MM.1S (cell line): ENCODE measurements around the gene FSTL1.

ENCODE experiments used
- DNase-seq: peaks from one replicate; pipeline ENCODE4 v3.0.0-alpha.2; 2015
- H2AFZ ChIP-seq: fragments of 300-600 bp; sonication (generic); 2 replicates; pipeline ENCODE4 v1.6.0; 2016; ENCODE audit warnings: antibody characterized with exemption, low read length
- H3F3A ChIP-seq: fragments of 300-600 bp; sonication (generic); 2 replicates; pipeline ENCODE4 v1.6.1; 2016; ENCODE audit warnings: mild to moderate bottlenecking, antibody characterized with exemption, low read length, moderate library complexity, mixed read lengths; ENCODE audit not compliant: insufficient read depth
- H3K27ac ChIP-seq: fragments of 300-600 bp; sonication (generic); 2 replicates; pipeline ENCODE4 v1.5.1; 2016; ENCODE audit warnings: mild to moderate bottlenecking, low read length
- H3K27me3 ChIP-seq: fragments of 300-600 bp; sonication (generic); replicated peaks from 2 replicates; pipeline ENCODE4 v1.6.0; 2016; ENCODE audit warnings: low read length; ENCODE audit not compliant: insufficient read depth
- H3K36me3 ChIP-seq: fragments of 300-600 bp; sonication (generic); replicated peaks from 2 replicates; pipeline ENCODE4 v1.6.1; 2016; ENCODE audit warnings: mild to moderate bottlenecking, low read length, mixed read lengths; ENCODE audit not compliant: insufficient read depth
- H3K4me1 ChIP-seq: fragments of 300-600 bp; sonication (generic); 2 replicates; pipeline ENCODE4 v1.6.1; 2016; ENCODE audit warnings: low read length, mixed read lengths
- H3K4me2 ChIP-seq: fragments of 300-600 bp; sonication (generic); 2 replicates; pipeline ENCODE4 v1.6.0; 2016; ENCODE audit warnings: low read depth, low read length
- H3K4me3 ChIP-seq: fragments of 300-600 bp; sonication (generic); 2 replicates; pipeline ENCODE4 v1.5.1; 2016; ENCODE audit warnings: low read length, mixed read lengths
- H3K79me2 ChIP-seq: fragments of 300-600 bp; sonication (generic); 2 replicates; pipeline ENCODE4 v1.6.1; 2016; ENCODE audit warnings: mixed run types, low read length, mixed read lengths
- H3K9ac ChIP-seq: fragments of 300-600 bp; sonication (generic); 2 replicates; pipeline ENCODE4 v1.6.1; 2016; ENCODE audit warnings: low read length, mixed read lengths
- H3K9me2 ChIP-seq: fragments of 300-600 bp; sonication (generic); replicated peaks from 2 replicates; pipeline ENCODE4 v1.6.1; 2016; ENCODE audit warnings: mild to moderate bottlenecking, low read length, mixed read lengths; ENCODE audit not compliant: insufficient read depth
- H3K9me3 ChIP-seq: fragments of 300-600 bp; sonication (generic); replicated peaks from 2 replicates; pipeline ENCODE4 v1.6.1; 2016; ENCODE audit warnings: mild to moderate bottlenecking, low read length, mixed read lengths; ENCODE audit not compliant: insufficient read depth
- H4K20me1 ChIP-seq: fragments of 300-600 bp; sonication (generic); 2 replicates; pipeline ENCODE4 v1.6.1; 2016; ENCODE audit warnings: mild to moderate bottlenecking, low read length, moderate library complexity, mixed read lengths; ENCODE audit not compliant: insufficient read depth
- CTCF ChIP-seq: fragments of 300-600 bp; sonication (generic); IDR thresholded peaks from 2 replicates; pipeline ENCODE4 v1.5.1; 2016; ENCODE audit warnings: antibody characterized with exemption, low read length, mixed read lengths
- EZH2 ChIP-seq: fragments of 300-600 bp; sonication (generic); optimal IDR thresholded peaks from 2 replicates; pipeline ENCODE3; 2017; ENCODE audit warnings: low read depth, mild to moderate bottlenecking, antibody characterized with exemption, low read length, mixed read lengths
- EZH2phosphoT487 ChIP-seq: fragments of 300-600 bp; sonication (generic); IDR thresholded peaks from 2 replicates; pipeline ENCODE4 v1.6.1; 2018; ENCODE audit warnings: antibody characterized with exemption, low read length

The FSTL1 gene

GRCh38 chr3:120344349-120344748 is 106.4 kb downstream of the FSTL1 start:
- Histone ChIP-seq H3F3A (peaks cover 9% of the 10 kb centered on the region), H3K9ac (no peak overlapping the region), H3K4me1 (peaks cover 30% of the 10 kb centered on the region), H3K79me2 (peaks cover 96% of the 10 kb centered on the region), H3K4me2 (no peak overlapping the region), H3K27me3 (no peaks in the 10 kb centered on the region), H3K9me3 (no peaks in the 10 kb centered on the region), H3K4me3 (no peak overlapping the region), H2AFZ (no peak overlapping the region), H3K9me2 (no peaks in the 10 kb centered on the region), H4K20me1 (peaks cover 27% of the 10 kb centered on the region), H3K36me3 (peaks cover 4% of the 10 kb centered on the region; the same call in 1 of the 2 replicates), H3K27ac (no peak overlapping the region)
- TF ChIP-seq CTCF (no peak), EZH2phosphoT487 (no peak), EZH2 (no peak)
- DNase-seq, result peak; percentile 17
